Endothelial cell of umbilical vein (primary cell): ENCODE data around the gene SESN2. TPM values are rescaled to one million over a fixed set of nuclear protein-coding genes. Genes with fewer than 3 reads are reported as not detected.

Experiments used
- BruUV-seq: library from RNA; stranded (reverse); fragments of 400-500 nt; replicated peaks from 2 replicates; lab custom pipeline; 2021; lab: Mats Ljungman, UMichigan
- CTCF ChIA-PET: fragments of 300-600, 350-600 bp; sonication (Branson Sonifier 250); formaldehyde crosslinking; loops from one replicate; lab custom pipeline; 2021; ENCODE audit warnings: antibody characterized with exemption, inconsistent platforms; lab: Charles Lee
- POLR2A ChIA-PET: fragments of 300-600, 350-600 bp; sonication (Branson Sonifier 250); formaldehyde crosslinking; loops from one replicate; lab custom pipeline; 2021; ENCODE audit warnings: antibody characterized with exemption, inconsistent platforms; lab: Charles Lee
- DNase-seq: peaks from one replicate; pipeline ENCODE4 v3.0.0-alpha.2; 2011; ENCODE audit warnings: low read depth, low spot score
- FAIRE-seq: peaks from 2 replicates; lab custom pipeline; 2011; peaks lifted over from hg19 to GRCh38; lab: Jason Lieb, UNC
- H2AFZ ChIP-seq: 2 replicates; pipeline ENCODE4 v1.6.0; 2012; ENCODE audit warnings: low read depth, low read length, control low read depth, inconsistent platforms
- H3K27ac ChIP-seq: 2 replicates; pipeline ENCODE4 v1.5.1; 2011; ENCODE audit warnings: low read depth, mild to moderate bottlenecking, control low read depth, low read length, moderate library complexity; ENCODE audit not compliant: insufficient read depth
- H3K27me3 ChIP-seq, 2 experiments: 2 replicates each; pipeline versions ENCODE4 v1.6.0 to v1.6.1; 2011; ENCODE audit warnings: low read length in 2 of 2, mixed read lengths in 1 of 2; ENCODE audit not compliant: control insufficient read depth in 2 of 2, insufficient read depth in 2 of 2
- H3K36me3 ChIP-seq, 2 experiments: 2 replicates in 1 of 2; 3 replicates in 1 of 2; pipeline ENCODE4 v1.5.1; 2011; ENCODE audit warnings: low read length in 2 of 2, mild to moderate bottlenecking in 1 of 2, moderate library complexity in 1 of 2; ENCODE audit not compliant: control insufficient read depth in 2 of 2, insufficient read depth in 2 of 2; ENCODE audit errors: extremely low read depth in 1 of 2
- H3K4me1 ChIP-seq: 3 replicates; pipeline ENCODE4 v1.5.1; 2011; ENCODE audit warnings: mild to moderate bottlenecking, low read length; ENCODE audit not compliant: control insufficient read depth, insufficient read depth; ENCODE audit errors: extremely low read depth
- H3K4me2 ChIP-seq: 2 replicates; pipeline ENCODE4 v1.6.1; 2011; ENCODE audit warnings: low read length, control low read depth, mixed read lengths; ENCODE audit not compliant: insufficient read depth
- H3K4me3 ChIP-seq, 3 experiments: fragments of 200-600 bp in 1 of 3; sonication (generic), shearing (Covaris generic) in 1 of 3; replicated peaks in 1 of 3; 2 replicates each; pipeline ENCODE4 v1.5.1; 2011 to 2016; ENCODE audit warnings: control low read depth in 3 of 3, low read length in 3 of 3, mild to moderate bottlenecking in 2 of 3, inconsistent platforms in 1 of 3, low read depth in 1 of 3, moderate library complexity in 1 of 3; ENCODE audit not compliant: insufficient read depth in 1 of 3
- H3K79me2 ChIP-seq: 2 replicates; pipeline ENCODE4 v1.6.0; 2012; ENCODE audit warnings: low read length, inconsistent platforms; ENCODE audit not compliant: control insufficient read depth, insufficient read depth
- H3K9ac ChIP-seq: replicated peaks from 2 replicates; pipeline ENCODE3; 2011; ENCODE audit warnings: low read length, control low read depth; ENCODE audit not compliant: insufficient read depth; ENCODE audit errors: extremely low read depth
- H3K9me1 ChIP-seq: replicated peaks from 3 replicates; pipeline ENCODE4 v1.6.0; 2011; ENCODE audit warnings: mild to moderate bottlenecking, low read length; ENCODE audit not compliant: control insufficient read depth, insufficient read depth; ENCODE audit errors: extremely low read depth
- H3K9me3 ChIP-seq: replicated peaks from 2 replicates; pipeline ENCODE4 v1.5.1; 2012; ENCODE audit warnings: low read length, inconsistent platforms; ENCODE audit not compliant: control insufficient read depth, insufficient read depth
- H4K20me1 ChIP-seq: replicated peaks from 2 replicates; pipeline ENCODE3; 2011; ENCODE audit warnings: mild to moderate bottlenecking, low read length; ENCODE audit not compliant: control insufficient read depth, insufficient read depth; ENCODE audit errors: extremely low read depth
- EZH2 ChIP-seq: IDR thresholded peaks from 2 replicates; pipeline ENCODE4 v1.6.1; 2012; ENCODE audit warnings: borderline replicate concordance, low read depth, mild to moderate bottlenecking, moderate library complexity, low read length, inconsistent platforms; ENCODE audit not compliant: severe bottlenecking
- FOS ChIP-seq: IDR thresholded peaks from 2 replicates; pipeline ENCODE4 v1.6.1; 2011; ENCODE audit warnings: mild to moderate bottlenecking, low read length, moderate library complexity, borderline replicate concordance; ENCODE audit not compliant: insufficient read depth
- GATA2 ChIP-seq: IDR thresholded peaks from 2 replicates; pipeline ENCODE4 v1.7.0; 2011; ENCODE audit warnings: low read depth, mild to moderate bottlenecking, moderate library complexity, mixed read lengths, low read length; ENCODE audit not compliant: insufficient read length, insufficient read depth
- JUN ChIP-seq: IDR thresholded peaks from 2 replicates; pipeline ENCODE4 v1.6.1; 2011; ENCODE audit warnings: borderline replicate concordance, low read depth; ENCODE audit not compliant: insufficient read length, insufficient read depth
- MYC ChIP-seq: IDR thresholded peaks from one replicate; pipeline ENCODE4 v1.6.1; 2011; ENCODE audit warnings: mild to moderate bottlenecking, low read depth, low read length
- POLR2A ChIP-seq: IDR thresholded peaks from 2 replicates; pipeline ENCODE4 v1.6.1; 2012; ENCODE audit warnings: low read depth, mild to moderate bottlenecking, control low read depth, low read length
- POLR2AphosphoS5 ChIP-seq: IDR thresholded peaks from 2 replicates; pipeline ENCODE4 v1.6.1; 2012; ENCODE audit warnings: low read depth, mild to moderate bottlenecking, control low read depth, low read length, moderate library complexity; ENCODE audit not compliant: insufficient read depth
- dilution Hi-C: fragments of 300-500 bp; cut with MboI; formaldehyde crosslinking; loops from one replicate; pipeline ENCODE4 v1.15.0; 2019; ENCODE audit warnings: low sequenced_read_pairs; ENCODE audit not compliant: extremely low pct_ligation_motif_present
- intact Hi-C: fragments of 100-400 bp; cut with micrococcal nuclease; formaldehyde crosslinking; loops from one replicate; pipeline ENCODE4 v1.10.0; 2022
- polyA plus RNA-seq, 4 experiments: library from polyadenylated mRNA; depleted of rRNA in 3 of 4; stranded (reverse) in 3 of 4; unstranded in 1 of 4; fragments of >200 nt; gene quantifications; 2 replicates each; pipeline versions ENCODE4 v1.2.1 to v1.2.3, GENCODE V29; 2011 to 2012; ENCODE audit warnings: missing spikeins in 1 of 4
- total RNA-seq: library from RNA; stranded (reverse); gene quantifications from 2 replicates; pipeline ENCODE4 v1.2.3, GENCODE V29; 2021
- TF ChIP-seq, protein P1 (sequence below): IDR thresholded peaks from 2 replicates; pipeline ENCODE4 v1.6.1; 2011; ENCODE audit not compliant: insufficient read depth, insufficient read length
- TF ChIP-seq, protein P2 (sequence below), 2 donors: IDR thresholded peaks; 1 replicate in 1 of 2; 2 replicates in 1 of 2; pipeline ENCODE4 v1.5.1; 2011; ENCODE audit warnings: low read length in 2 of 2, mild to moderate bottlenecking in 2 of 2, moderate library complexity in 2 of 2, control low read depth in 1 of 2, inconsistent platforms in 1 of 2, low read depth in 1 of 2; ENCODE audit not compliant: insufficient read depth in 1 of 2; ENCODE audit errors: extremely low read depth in 1 of 2

SESN2 gene
- total and polyA plus RNA-seq, 2 donors (not counting 3 experiments of a cell fraction or from before 2014, with no cell fraction given) = 11.6 to 13.2 TPM

DNA sequence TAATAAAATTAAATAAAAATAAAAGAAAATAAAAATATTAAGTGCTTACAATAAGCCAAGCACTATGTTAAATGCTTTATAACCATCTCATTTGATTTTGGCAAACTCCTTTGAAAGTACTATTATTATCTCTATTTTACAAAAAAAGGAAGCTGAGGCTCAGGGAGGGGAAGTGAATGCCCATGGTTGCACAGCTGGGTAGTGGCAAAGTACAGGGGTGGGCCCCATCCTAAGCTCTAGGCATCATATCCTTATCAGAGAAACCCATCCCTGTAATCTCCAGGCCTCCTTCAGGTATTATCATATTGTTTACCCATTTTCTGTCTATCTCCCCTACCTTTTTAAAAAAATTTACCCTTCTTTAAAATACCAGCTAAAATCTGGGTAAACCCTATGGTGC, 67.2 kb downstream of the SESN2 start:
- intact Hi-C loops (no loop called here), dilution Hi-C loops (no loop called here)
- H3K4me1 ChIP-seq = peaks cover 11% of the 10 kb centered on the region
- no peak for TF ChIP-seq POLR2A
- no peak for TF ChIP-seq GATA2
- TF ChIP-seq JUN = no peak
- TF ChIP-seq, protein P1, sequence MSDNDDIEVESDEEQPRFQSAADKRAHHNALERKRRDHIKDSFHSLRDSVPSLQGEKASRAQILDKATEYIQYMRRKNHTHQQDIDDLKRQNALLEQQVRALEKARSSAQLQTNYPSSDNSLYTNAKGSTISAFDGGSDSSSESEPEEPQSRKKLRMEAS = no peak
- TF ChIP-seq POLR2AphosphoS5 = no peak
- TF ChIP-seq MYC = no peak
- TF ChIP-seq, protein P2, sequence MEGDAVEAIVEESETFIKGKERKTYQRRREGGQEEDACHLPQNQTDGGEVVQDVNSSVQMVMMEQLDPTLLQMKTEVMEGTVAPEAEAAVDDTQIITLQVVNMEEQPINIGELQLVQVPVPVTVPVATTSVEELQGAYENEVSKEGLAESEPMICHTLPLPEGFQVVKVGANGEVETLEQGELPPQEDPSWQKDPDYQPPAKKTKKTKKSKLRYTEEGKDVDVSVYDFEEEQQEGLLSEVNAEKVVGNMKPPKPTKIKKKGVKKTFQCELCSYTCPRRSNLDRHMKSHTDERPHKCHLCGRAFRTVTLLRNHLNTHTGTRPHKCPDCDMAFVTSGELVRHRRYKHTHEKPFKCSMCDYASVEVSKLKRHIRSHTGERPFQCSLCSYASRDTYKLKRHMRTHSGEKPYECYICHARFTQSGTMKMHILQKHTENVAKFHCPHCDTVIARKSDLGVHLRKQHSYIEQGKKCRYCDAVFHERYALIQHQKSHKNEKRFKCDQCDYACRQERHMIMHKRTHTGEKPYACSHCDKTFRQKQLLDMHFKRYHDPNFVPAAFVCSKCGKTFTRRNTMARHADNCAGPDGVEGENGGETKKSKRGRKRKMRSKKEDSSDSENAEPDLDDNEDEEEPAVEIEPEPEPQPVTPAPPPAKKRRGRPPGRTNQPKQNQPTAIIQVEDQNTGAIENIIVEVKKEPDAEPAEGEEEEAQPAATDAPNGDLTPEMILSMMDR (IDR thresholded peaks at IDR 0.05; ENCODE audit: extremely low read depth in 1 of 2, insufficient read depth in 1 of 2, low read depth in 1 of 2, low read length in 2 of 2) = no peak
- no peak for TF ChIP-seq FOS
- TF ChIP-seq EZH2 = no peak
- H3K79me2 ChIP-seq = peaks cover 6% of the 10 kb centered on the region
- BruUV-seq = no TSS peak
- no peak overlapping the region for H2AFZ ChIP-seq
- H4K20me1 ChIP-seq = no peaks in the 10 kb centered on the region
- no peaks in the 10 kb centered on the region for H3K27me3 ChIP-seq
- H3K9ac ChIP-seq = no peak overlapping the region
- no peaks in the 10 kb centered on the region for H3K9me1 ChIP-seq
- H3K4me3 ChIP-seq = peak overlapping the region in 1 of 3 experiments; percentile 16
- FAIRE-seq (no peak), DNase-seq (no peak)
- ChIA-PET CTCF (interaction anchor here (1.0 to 2.2 kb wide), 2 partner anchors 33 to 77 kb away, joined by 4 to 5 read pairs; no protein-coding TSS in a partner anchor), POLR2A (no interaction called here)
- H3K36me3 ChIP-seq = no peaks in the 10 kb centered on the region
- H3K9me3 ChIP-seq = no peaks in the 10 kb centered on the region
- H3K27ac ChIP-seq = no peak overlapping the region
- no peak overlapping the region for H3K4me2 ChIP-seq
